GM23248 (cell line): ENCODE data around the gene CTNNA2.

Source experiments
- EZH2 ChIP-seq: fragments of 200-600 bp; sonication (generic); IDR thresholded peaks from 2 replicates; pipeline ENCODE4 v1.6.1; 2018; ENCODE audit warnings: antibody characterized with exemption, mild to moderate bottlenecking; ENCODE audit not compliant: insufficient read depth, poor library complexity, severe bottlenecking
- EZH2phosphoT487 ChIP-seq: fragments of 200-600 bp; sonication (generic); IDR thresholded peaks from 2 replicates; pipeline ENCODE4 v1.6.1; 2018; ENCODE audit warnings: antibody characterized with exemption, moderate library complexity, mild to moderate bottlenecking, low read depth; ENCODE audit not compliant: insufficient read depth

- TF ChIP-seq EZH2 (no peak), EZH2phosphoT487 (no peak)
Measured at GRCh38 chr2:80634590-80634989, 1121.7 kb downstream of the CTNNA2 start.
